GM19239 (cell line): ENCODE measurements around the gene SIX4.
"Not testable (repeated sequence)": the region's sequence is repeated elsewhere in the genome, so short reads cannot be mapped to it uniquely, and the experiment has no call there.

Experiments
- DNase-seq: peaks from one replicate; pipeline ENCODE4 v3.0.0; 2011; ENCODE audit warnings: low spot score; ENCODE audit not compliant: insufficient read length
- FAIRE-seq: peaks from 2 replicates; lab custom pipeline; 2011; peaks lifted over from hg19 to GRCh38; lab: Jason Lieb, UNC

SIX4 gene

DNA sequence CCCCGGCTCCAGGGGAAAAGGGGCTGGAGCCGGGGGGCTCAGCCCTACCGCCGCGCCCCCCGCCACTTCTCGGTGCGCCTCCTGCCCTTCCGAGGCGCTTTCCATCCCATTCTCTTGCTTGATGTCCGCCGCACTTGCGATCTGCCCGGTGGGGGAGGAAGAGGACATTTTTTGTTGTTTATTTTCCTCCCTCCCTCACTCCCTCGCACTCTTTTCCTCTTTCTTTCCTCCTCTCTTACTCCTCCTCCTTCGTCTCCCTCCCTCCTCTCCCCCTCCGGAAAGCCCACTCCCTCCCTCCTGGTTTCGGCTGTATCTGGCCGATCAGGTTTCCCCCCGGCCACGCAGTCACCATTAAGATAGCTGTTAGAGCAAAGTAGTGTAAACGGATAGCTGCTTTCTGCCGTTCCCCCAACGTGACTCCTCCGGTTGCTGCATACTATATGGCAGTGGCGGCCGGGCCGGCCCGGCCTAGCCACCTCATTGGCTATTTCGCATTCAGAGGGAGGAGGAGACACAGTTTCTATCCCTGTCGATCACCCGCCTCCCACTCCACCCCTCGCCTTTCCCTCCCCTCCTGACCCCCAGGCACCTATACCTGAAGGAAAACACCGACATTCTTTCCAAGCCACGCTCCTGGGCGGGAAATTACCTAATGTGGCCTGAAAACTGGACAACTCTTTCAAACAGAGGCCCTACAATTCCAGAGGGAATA, at the start of gene SIX4:
Gene SIX4, minus strand, starts transcription at position 445 of the 712 bp plus-strand sequence. Its CDS starts 277 bp downstream, at position 168.
- peak; percentile 87 for FAIRE-seq

DNA sequence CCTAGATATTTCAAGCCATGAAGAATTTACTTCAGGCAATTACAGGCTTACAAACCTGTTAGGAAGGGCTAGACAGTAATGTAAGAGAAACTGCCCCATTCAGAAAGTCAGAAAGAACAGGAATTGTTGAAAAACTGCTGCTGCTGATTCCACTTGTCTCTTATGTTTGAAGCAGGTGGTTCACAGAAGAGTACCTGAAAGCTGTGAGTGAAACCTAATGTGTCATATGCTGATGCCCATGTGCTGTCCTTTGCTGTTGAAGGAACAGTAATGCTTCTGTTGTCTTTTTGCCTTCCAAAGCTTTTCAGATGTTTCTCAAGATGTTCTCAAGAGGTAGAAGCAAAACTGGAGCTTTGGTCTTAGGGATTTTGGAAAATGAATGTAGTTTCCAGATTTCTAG, 49.4 kb upstream of the SIX4 start:
- FAIRE-seq: peak; percentile 64

More for the DNA sequence above, at the start of gene SIX4:
- DNase-seq: no peak

DNA sequence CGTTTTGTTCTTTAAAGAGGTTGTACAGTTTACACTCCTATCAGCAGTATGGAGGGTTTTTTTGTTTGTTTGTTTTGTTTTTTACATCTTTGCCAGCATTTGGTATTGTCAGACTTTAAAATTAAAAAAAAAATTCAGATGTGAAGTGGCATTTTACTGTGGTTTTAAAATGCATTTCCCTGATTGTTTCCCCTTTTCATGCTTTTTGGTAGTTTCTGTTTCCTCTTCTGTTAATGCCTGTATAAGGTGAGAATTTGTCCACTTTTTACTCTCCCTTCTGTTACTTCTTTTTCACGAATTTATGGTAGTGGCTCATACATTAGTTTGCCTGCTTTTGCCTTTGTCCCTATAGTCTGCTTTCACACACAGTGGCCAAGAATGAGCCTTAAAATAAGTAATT, 47.0 kb upstream of the SIX4 start:
- DNase-seq: no peak
- no peak for FAIRE-seq

More for the DNA sequence above, 49.4 kb upstream of the SIX4 start:
- no peak for DNase-seq

DNA sequence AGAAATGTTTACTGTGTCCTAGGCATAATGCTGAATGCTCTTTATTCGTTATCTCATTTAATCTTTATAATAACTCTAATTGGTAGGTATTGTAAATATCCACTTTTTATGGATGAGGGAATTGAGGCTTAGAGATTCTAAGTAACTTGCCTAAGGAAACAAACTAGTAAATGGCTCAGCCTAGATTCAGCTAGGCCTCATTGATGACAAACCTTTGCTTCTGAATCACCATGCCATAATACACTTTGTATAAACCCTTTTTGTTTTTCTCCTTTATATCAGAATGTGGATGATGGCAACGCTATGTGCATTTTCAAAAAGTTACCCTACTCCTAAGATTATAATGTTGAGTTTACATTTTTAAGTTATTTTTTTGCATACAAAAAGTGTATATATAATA, 44.5 kb upstream of the SIX4 start:
- no peak for FAIRE-seq
- DNase-seq: no peak

DNA sequence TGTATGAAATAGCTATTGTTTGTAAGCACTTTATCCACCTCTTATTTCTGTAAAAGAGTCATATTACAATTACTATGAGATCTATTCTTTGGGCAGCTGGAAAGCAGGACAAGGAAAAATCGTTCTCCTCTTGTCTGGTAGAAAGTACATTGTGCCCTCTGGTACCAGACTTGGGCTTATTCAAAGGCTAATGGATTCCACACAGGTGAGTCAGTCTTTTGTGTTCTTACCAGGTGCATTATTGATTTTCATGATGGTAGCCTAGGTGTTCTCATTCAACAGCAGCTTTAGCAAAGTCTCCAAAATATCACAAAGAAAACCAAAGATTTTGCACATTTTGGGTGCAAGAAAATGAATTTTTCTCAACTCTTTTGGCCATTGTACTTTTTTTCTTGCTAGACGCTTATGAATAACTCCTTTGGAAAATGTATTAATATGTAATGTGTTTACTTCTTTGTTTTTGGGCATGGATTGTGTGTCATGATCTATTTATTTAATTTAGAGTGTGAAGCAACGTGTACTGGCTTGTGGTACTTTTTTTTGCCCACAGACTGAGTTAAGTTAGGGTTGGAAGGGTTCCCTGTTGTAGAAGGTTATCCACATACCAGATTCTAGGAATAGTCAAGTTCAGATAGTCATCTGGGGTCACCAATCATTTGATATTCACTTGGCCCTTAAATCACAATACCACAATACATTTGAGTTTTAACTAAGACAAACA, 36.7 kb upstream of the SIX4 start:
- DNase-seq: no peak
- FAIRE-seq: peak; percentile 48

DNA sequence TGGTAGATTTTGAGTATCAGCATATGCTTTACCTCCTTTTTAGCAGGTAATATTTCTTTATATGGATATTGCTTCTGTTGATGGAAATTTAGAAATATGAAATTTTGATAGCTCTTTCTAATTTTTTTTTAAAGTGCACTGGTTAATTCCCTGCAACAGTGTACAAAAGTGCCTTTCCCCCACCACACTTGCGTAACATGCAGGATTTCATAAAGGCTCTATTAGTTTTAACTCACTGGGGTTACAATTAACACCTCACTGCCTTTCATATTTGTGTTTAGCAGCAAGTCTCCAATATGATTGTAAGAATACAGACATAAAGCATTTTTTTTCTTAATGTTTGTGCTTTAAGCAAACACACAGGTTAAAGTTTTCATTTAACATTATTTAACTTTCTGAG, 36.1 kb upstream of the SIX4 start:
- DNase-seq: no peak
- no peak for FAIRE-seq

DNA sequence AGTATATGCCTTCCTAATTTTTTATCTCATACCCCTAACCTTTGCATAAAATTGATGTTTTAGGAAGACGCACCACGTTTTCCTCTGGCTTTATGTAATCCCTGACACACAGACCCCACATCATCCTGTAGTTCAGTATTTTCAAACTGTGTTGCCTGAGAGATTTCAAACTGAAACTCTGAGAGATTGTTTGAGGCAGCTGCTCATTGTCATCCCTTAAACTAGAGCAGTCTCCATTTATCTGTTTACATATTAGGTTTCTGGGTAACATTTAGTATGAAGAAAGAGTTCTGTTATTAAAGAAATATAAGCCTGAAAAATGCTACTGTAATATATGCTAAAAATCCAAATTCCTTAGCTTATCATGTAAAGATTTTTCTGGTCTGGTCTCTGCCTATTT, 34.7 kb upstream of the SIX4 start:
- peak; percentile 61 for FAIRE-seq

DNA sequence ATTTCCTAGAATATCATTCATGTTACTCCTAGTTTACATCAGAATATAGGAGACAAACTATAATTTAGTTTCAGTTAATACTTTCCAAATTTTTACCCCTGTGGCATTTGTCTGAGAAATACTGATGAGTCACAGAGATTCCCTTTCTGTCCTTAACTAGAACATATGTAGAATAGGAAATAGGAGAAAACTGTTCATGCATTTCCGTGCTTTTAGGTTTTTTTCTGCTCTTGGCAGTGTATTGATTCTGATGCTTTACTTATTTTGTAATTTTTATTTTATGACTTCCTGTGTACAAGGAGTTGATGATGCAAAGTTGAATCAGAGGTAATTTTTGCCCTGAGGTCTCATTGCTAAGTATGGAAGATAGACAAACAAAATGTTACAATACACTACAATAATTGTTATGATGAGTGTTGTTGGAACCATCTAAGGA, 33.4 kb upstream of the SIX4 start:
- DNase-seq: no peak
- no peak for FAIRE-seq

More for the DNA sequence above, 34.7 kb upstream of the SIX4 start:
- DNase-seq: no peak

DNA sequence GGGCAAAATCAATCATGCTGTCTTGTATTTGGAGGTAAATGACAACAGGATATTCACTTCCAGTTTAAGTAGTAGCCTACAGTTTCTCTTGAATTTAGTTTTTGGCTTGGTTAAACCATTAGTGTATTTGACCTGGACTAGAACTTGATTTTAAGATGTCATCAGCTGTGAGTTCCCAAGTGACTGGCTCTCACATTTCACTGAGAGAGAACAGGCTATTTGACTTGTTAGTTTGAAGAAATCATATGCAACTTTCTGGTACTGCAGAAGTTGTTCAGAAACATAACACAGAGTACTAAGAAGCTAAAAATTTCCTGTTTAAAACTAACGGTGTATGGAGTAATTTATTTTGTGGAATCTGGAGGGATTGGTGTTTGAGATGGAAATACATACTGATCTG, 32.7 kb upstream of the SIX4 start:
- FAIRE-seq (peak; percentile 44), DNase-seq (no peak)

DNA sequence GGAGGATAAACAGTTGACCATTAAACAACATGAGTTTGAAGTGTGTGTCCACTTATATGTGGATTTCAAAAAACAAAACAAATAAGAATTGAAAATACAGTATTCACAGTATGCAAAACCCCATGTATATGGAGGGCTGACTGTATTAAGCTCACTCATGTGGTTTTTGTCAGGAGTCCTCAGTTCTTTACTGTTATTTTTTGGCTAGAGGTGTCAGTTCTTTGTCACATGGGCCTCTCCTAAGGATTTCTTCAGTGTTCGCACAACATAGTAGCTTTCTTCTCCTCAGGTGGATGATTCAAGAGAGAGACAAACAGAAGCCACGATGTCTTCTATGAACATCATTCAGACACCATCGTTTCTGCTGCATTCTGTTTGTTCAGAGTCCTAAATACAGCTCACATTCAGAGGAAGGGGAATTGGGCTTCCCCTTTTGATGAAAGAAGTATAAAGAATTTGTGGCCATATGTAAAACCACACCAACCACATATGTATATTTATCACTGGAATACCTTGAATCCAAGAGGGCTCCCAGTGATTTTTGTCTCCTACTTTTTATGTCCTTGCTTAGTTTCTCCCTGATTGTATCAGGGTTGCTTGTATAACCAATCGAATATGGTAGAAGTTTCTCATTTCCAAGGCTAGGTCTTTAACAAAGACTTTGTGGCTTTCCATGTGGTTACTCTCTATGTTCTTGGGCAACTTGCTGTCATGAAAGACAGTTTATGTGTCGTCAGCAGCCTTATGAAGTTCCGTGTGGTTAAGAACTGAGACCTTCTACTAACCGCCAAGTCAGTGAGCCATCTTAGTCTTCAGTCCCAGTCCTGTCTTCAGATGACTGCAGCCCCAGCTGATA, 29.3 kb upstream of the SIX4 start:
- FAIRE-seq (peak; percentile 99), DNase-seq (peak; percentile 58)

DNA sequence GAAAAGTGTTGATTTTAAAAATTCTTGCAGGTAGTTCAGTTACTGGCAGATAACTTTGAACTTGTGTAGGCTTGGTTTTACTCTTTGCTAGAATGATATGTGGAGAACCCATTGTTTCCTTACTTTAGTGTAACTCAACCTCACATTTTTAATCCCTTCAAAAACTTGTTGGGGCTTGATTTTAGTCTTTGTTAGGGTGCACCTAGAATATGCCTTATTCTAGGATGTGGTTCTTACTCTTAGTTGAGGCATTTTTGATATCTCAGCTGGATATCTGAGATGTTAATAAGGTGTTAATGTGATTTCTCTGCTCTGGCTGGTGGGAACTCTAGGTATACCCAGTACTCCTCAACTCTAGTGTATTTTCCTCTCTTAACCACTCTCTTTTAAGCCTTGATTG, 20.4 kb upstream of the SIX4 start:
- no peak for FAIRE-seq
- DNase-seq: no peak

DNA sequence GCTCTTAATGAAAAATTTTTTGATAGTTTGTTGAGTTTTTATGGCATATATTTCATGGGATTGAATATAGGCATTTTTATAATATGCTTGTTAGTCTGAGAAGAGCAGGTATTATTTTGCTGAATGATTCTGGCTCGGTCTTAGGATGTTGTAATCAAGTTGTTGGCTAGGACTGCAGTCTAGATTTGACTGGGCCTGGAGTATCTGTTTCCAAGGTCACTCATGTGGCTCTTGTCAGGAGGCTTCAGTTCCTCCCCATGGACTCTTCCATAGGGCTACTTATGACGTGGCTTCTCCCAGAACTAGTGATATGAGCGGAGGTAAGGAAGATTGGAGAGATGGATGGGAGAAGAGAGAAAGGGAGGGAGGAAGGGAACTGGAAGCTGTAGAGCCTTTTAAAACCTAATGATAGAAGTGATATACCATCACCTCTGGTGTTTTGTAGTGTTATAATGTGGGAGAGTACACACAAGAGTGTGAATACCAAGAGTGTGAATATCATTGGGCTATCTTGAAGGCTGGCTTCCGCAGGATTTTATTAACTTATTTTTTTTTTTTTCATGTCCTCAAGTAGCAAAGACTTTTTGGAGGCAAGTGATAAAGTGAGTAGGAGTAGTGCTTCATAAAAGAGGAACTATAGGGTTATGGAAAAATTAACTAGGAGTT, 14.8 kb upstream of the SIX4 start:
- FAIRE-seq: peak; percentile 4
- no peak for DNase-seq

DNA sequence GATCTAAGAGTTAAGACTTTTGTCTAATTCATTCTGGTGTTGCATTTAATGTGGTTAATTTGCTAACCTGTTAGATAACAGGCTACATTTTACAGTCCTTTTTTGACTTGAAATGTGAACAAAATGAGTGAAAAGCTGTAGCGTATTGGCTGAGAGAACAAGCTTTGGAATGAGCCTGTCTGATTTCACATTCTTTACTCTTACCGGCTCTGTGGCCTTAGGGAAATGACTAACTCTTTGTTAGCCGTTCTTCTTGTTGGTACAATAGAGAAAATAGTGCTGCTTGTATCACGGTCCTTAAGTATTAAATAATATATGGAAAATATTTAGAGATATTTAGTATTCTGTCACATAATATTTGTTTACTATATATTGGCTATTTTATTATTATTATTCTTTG, 12.3 kb upstream of the SIX4 start:
- DNase-seq (no peak), FAIRE-seq (no peak)

DNA sequence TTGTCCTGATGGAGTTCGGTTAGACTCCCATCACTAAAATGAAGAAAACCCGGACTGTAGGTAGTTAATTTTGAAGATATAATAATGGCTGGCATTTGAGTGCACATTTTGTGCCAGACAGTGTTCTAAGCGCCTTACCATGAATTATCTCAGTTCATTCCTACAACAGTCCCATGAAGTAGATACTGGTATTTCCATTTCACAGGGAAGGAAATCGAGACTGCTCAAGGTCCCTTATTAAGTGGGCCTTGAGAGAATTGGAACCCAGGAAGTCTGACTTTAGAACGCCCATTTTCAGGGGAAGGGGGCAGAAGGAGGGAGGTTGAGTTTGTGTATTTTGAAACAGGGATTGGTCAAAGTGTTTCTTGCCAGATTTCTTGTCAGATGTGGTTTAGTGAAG, 11.3 kb upstream of the SIX4 start:
- FAIRE-seq (no peak), DNase-seq (no peak)

DNA sequence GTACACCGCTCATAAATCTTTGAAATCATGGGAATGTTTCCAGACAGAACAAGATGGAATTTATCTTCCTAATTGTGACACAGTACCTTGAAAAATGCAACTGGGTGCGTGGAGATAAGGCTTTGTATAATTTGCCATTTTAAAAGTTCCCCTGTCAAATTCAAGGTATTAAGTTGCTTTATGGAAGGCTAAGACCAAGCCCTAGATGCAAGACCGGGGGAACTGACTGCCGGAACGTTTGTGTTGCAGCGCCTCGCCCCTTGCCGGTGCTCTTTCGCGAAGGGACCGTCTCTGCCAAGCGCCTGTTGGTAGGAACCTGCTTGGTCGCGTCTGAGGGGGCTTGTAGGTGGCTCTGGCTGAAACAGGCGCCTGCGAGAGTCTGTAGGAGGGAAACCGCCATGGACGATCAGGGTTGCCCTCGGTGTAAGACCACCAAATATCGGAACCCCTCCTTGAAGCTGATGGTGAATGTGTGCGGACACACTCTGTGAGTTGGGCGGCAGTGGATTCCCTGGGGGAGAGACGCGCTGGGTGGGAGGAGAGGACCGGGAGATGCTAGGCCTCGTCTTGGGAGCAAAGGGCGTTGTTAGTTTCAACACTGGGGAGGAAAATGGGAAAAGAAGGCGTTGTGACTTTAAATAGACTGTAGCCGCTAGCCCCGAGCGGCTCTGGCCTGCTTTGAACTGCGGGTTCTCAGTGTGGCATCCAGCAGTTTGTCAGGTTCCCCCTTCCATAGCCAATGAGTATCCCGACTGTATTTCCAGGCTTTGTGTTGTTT, 10.5 kb upstream of the SIX4 start, which contains the start of gene MNAT1:
Gene MNAT1, plus strand, starts transcription at position 297 of the 778 bp plus-strand sequence. Its CDS starts 102 bp downstream, at position 399.
- FAIRE-seq (peak; percentile 87), DNase-seq (no peak)

DNA sequence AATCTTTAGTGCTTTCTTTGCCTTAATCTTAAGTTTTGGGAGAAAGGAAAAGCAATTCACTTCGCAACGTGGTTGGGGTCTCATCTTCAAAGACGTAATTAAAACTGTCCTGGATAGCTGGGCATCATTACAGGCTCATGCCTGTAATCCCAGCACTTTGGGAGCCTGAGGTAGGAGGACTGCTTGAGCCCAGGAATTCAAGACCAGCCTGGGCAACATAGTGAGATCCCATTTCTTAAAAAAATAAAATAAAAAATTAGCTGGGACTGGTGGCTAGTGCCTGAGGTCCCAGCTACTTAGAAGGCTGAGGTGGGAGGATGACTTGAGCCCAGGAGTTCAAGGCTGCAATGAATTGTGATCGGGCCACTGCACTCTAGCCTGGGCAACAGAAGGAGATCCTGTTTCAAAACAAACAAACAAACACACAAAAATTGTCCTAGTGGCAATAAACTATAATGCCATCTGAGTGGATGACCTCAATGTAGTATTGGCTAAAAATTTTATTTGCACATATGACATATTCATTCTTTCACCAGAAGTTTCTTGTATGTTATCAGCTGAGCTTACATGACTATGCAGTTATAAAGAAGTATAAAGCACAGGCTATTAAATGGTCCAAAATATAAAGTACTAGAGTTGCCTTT, 8.8 kb upstream of the SIX4 start:
- DNase-seq (no peak), FAIRE-seq (no peak)

DNA sequence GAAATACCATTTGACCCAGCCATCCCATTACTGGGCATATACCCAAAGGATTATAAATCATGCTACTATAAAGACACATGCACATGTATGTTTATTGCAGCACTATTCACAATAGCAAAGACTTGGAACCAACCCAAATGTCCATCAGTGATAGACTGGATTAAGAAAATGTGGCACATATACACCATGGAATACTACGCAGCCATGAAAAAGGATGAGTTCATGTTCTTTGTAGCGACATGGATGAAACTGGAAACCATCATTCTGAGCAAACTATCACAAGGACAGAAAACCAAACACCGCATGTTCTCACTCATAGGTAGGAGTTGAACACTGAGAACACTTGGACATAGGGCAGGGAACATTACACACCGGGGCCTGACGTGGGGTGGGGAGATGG, 7.1 kb upstream of the SIX4 start:
- not testable (repeated sequence) for DNase-seq, FAIRE-seq

DNA sequence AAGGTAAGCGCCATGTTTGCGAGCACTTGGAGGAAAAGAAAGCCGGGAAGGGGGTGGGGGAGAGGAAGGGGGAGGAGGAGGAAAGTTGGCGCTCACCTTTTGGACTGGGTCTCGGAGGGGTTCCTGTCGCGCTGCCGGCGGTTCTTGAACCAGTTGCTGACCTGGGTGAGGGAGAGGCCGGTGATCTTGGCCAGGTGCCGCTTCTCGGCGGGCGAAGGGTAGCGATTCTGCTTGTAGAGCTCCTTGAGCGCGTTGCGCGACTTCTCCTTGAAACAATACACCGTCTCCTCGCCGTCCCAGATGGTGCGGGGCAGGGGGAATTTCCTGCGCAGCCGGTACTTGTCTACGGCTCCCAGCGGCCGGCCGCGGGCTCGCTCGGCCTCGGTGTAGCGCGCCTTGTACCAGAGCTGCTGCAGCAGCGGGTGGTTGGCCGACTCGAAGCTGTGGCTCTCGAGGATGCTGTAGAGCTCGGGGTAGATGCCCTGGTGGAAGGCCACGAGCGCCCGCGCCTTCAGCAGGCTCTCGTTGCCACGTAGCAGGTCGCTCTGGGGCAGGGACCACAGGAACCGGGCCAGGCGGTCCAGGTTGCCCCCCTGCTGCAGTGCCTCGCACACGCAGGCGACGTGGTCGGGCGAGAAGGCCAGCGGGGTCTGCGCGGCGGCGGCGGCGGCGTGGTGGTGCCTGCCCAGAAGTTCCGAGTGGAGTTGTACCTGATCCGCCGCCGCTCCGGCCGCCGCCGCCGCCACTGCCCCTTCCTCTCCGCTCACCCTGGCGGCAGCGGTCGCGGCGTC, 840 bp downstream of the SIX4 start:
- no peak for DNase-seq
- no peak for FAIRE-seq
